MM.1S (cell line): ENCODE measurements around the gene ANKRD65.
"Not testable (repeated sequence)": the region's sequence is repeated elsewhere in the genome, so short reads cannot be mapped to it uniquely, and the experiment has no call there.

Source experiments
- DNase-seq: peaks from one replicate; pipeline ENCODE4 v3.0.0-alpha.2; 2015
- H2AFZ ChIP-seq: fragments of 300-600 bp; sonication (generic); 2 replicates; pipeline ENCODE4 v1.6.0; 2016; ENCODE audit warnings: antibody characterized with exemption, low read length
- H3F3A ChIP-seq: fragments of 300-600 bp; sonication (generic); 2 replicates; pipeline ENCODE4 v1.6.1; 2016; ENCODE audit warnings: mild to moderate bottlenecking, antibody characterized with exemption, low read length, moderate library complexity, mixed read lengths; ENCODE audit not compliant: insufficient read depth
- H3K27ac ChIP-seq: fragments of 300-600 bp; sonication (generic); 2 replicates; pipeline ENCODE4 v1.5.1; 2016; ENCODE audit warnings: mild to moderate bottlenecking, low read length
- H3K27me3 ChIP-seq: fragments of 300-600 bp; sonication (generic); replicated peaks from 2 replicates; pipeline ENCODE4 v1.6.0; 2016; ENCODE audit warnings: low read length; ENCODE audit not compliant: insufficient read depth
- H3K36me3 ChIP-seq: fragments of 300-600 bp; sonication (generic); replicated peaks from 2 replicates; pipeline ENCODE4 v1.6.1; 2016; ENCODE audit warnings: mild to moderate bottlenecking, low read length, mixed read lengths; ENCODE audit not compliant: insufficient read depth
- H3K4me1 ChIP-seq: fragments of 300-600 bp; sonication (generic); 2 replicates; pipeline ENCODE4 v1.6.1; 2016; ENCODE audit warnings: low read length, mixed read lengths
- H3K4me2 ChIP-seq: fragments of 300-600 bp; sonication (generic); 2 replicates; pipeline ENCODE4 v1.6.0; 2016; ENCODE audit warnings: low read depth, low read length
- H3K4me3 ChIP-seq: fragments of 300-600 bp; sonication (generic); 2 replicates; pipeline ENCODE4 v1.5.1; 2016; ENCODE audit warnings: low read length, mixed read lengths
- H3K79me2 ChIP-seq: fragments of 300-600 bp; sonication (generic); 2 replicates; pipeline ENCODE4 v1.6.1; 2016; ENCODE audit warnings: mixed run types, low read length, mixed read lengths
- H3K9ac ChIP-seq: fragments of 300-600 bp; sonication (generic); 2 replicates; pipeline ENCODE4 v1.6.1; 2016; ENCODE audit warnings: low read length, mixed read lengths
- H3K9me2 ChIP-seq: fragments of 300-600 bp; sonication (generic); replicated peaks from 2 replicates; pipeline ENCODE4 v1.6.1; 2016; ENCODE audit warnings: mild to moderate bottlenecking, low read length, mixed read lengths; ENCODE audit not compliant: insufficient read depth
- H3K9me3 ChIP-seq: fragments of 300-600 bp; sonication (generic); replicated peaks from 2 replicates; pipeline ENCODE4 v1.6.1; 2016; ENCODE audit warnings: mild to moderate bottlenecking, low read length, mixed read lengths; ENCODE audit not compliant: insufficient read depth
- H4K20me1 ChIP-seq: fragments of 300-600 bp; sonication (generic); 2 replicates; pipeline ENCODE4 v1.6.1; 2016; ENCODE audit warnings: mild to moderate bottlenecking, low read length, moderate library complexity, mixed read lengths; ENCODE audit not compliant: insufficient read depth
- EZH2 ChIP-seq: fragments of 300-600 bp; sonication (generic); optimal IDR thresholded peaks from 2 replicates; pipeline ENCODE3; 2017; ENCODE audit warnings: low read depth, mild to moderate bottlenecking, antibody characterized with exemption, low read length, mixed read lengths
- EZH2phosphoT487 ChIP-seq: fragments of 300-600 bp; sonication (generic); IDR thresholded peaks from 2 replicates; pipeline ENCODE4 v1.6.1; 2018; ENCODE audit warnings: antibody characterized with exemption, low read length
- TF ChIP-seq, protein P1 (sequence below): fragments of 300-600 bp; sonication (generic); IDR thresholded peaks from 2 replicates; pipeline ENCODE4 v1.5.1; 2016; ENCODE audit warnings: antibody characterized with exemption, low read length, mixed read lengths

ANKRD65 gene

DNA sequence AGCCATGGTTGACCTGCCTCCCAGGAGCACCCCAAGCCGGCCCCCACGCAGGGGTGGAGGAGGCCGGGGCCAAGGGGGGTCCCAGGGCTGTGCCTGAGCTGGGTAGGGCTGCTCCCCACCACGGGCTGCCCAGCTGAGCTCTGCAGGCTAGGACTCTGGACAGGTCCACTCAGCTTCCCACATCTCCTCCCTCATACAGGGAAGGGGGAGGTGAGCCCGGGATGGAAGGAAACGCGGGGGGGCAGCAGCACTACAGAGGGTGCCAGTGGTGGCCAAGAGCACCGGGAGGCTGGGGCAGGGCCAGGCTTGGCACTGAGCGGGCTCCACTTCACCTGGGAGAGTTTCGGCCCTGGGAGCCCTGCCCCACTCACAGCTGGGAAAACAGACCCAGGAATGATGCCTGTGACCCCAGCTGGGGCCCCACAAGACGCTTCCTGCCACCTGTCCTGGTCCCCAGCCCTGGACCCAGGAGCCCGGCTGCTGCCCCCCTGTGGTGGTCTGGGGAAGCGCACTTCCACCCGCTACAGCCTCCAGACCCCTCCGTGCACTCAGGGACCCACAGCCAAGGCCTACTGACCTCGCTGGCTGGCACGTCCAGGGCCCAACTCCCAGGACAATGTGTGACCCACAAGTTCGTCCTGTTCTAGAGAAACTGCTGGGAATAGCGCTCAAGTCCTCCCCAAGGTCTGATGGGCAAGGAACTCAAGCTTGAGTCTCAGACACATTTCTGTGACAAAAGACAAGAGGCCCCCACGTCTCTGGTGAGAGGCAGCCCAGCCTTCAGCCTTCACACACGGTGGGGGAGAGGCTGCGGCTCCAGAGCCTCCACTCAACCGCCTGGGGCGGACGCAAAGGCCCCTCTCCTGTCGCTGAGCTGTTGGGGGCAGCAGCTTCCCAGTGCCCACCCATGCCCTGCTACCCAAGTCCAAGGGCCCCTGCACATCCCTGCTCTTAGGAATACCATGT lies 49.0 kb downstream of the ANKRD65 start:
- peak; percentile 47 for DNase-seq
- Histone ChIP-seq H3K4me2 (peak overlapping the region; percentile 18; the same call in 1 of the 2 replicates), H3K9ac (no peak overlapping the region), H3K36me3 (no peaks in the 10 kb centered on the region), H3K9me3 (no peaks in the 10 kb centered on the region), H3K79me2 (peaks cover 26% of the 10 kb centered on the region), H3K27me3 (no peaks in the 10 kb centered on the region), H3K4me3 (no peak overlapping the region), H3F3A (peaks cover 13% of the 10 kb centered on the region), H4K20me1 (no peaks in the 10 kb centered on the region), H3K4me1 (peaks cover 16% of the 10 kb centered on the region), H3K27ac (no peak overlapping the region), H3K9me2 (no peaks in the 10 kb centered on the region), H2AFZ (no peak overlapping the region)
- TF ChIP-seq EZH2phosphoT487: no peak
- TF ChIP-seq, protein P1, sequence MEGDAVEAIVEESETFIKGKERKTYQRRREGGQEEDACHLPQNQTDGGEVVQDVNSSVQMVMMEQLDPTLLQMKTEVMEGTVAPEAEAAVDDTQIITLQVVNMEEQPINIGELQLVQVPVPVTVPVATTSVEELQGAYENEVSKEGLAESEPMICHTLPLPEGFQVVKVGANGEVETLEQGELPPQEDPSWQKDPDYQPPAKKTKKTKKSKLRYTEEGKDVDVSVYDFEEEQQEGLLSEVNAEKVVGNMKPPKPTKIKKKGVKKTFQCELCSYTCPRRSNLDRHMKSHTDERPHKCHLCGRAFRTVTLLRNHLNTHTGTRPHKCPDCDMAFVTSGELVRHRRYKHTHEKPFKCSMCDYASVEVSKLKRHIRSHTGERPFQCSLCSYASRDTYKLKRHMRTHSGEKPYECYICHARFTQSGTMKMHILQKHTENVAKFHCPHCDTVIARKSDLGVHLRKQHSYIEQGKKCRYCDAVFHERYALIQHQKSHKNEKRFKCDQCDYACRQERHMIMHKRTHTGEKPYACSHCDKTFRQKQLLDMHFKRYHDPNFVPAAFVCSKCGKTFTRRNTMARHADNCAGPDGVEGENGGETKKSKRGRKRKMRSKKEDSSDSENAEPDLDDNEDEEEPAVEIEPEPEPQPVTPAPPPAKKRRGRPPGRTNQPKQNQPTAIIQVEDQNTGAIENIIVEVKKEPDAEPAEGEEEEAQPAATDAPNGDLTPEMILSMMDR: peak; percentile 88

DNA sequence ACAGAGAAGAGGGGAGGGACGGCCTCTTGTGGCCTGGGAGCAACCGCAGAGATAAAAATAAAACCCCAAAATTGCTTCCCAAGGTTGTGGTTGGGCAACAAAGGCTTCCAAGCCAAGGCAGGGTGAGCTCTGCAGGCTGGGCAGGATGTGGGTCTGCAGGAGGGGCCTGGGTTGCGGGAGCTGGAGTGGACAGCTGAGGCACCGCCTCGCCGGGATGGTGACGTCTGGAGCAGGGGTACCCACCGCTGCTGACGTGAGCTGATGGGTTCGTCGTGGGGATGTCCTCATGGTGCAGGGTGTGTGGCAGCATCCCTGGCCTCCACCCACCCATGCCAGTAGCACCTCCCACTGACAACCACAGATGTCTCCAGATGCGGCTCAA lies 49.7 kb downstream of the ANKRD65 start:
- no peak overlapping the region for H3K27ac ChIP-seq
- H3K4me3 ChIP-seq: no peak overlapping the region
- H3K36me3 ChIP-seq: no peaks in the 10 kb centered on the region
- no peak overlapping the region for H3K9ac ChIP-seq
- no peaks in the 10 kb centered on the region for H3K9me3 ChIP-seq
- TF ChIP-seq EZH2phosphoT487 (no peak), EZH2 (no peak)
- TF ChIP-seq, protein P1: no peak
- no peaks in the 10 kb centered on the region for H3K27me3 ChIP-seq
- peaks cover 26% of the 10 kb centered on the region for H3K79me2 ChIP-seq
- DNase-seq: no peak
- H3K4me2 ChIP-seq: no peak overlapping the region
- H3K4me1 ChIP-seq: peaks cover 16% of the 10 kb centered on the region
- no peak overlapping the region for H2AFZ ChIP-seq
- H3K9me2 ChIP-seq: no peaks in the 10 kb centered on the region
- no peaks in the 10 kb centered on the region for H4K20me1 ChIP-seq
- H3F3A ChIP-seq: peaks cover 6% of the 10 kb centered on the region

DNA sequence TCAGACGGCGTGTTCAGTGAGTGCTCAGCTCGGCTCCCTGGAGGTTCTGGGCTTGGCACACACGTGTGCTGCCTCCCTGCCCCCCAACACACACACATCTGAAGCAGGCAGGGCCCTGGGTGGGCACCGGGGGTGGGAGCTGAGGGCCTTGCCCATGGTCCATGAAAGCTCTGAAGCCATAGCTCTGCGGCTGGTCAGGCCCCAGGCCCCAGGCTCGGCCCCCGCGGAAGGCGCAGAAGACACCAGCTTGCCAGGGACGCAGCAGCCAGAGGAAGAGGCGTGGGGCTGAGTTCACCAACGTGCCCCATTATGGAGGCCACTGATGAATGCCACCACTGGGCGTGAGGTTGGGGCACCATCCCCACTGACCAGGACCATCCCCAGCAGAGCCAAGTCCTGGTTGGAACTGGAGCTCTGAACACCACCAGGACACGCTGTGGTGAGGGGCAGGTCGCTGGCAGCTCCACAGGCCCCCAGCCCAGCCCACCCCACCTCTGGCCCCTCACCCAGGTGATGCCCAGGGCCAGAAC lies 50.2 kb downstream of the ANKRD65 start:
- Histone ChIP-seq H3K27me3 (no peaks in the 10 kb centered on the region), H3K36me3 (no peaks in the 10 kb centered on the region), H3K4me1 (peaks cover 12% of the 10 kb centered on the region), H3K4me3 (no peak overlapping the region), H3K4me2 (no peak overlapping the region), H3K9ac (no peak overlapping the region), H3K9me2 (no peaks in the 10 kb centered on the region), H3F3A (peaks cover 3% of the 10 kb centered on the region; the same call in 1 of the 2 replicates), H3K79me2 (peaks cover 26% of the 10 kb centered on the region), H2AFZ (no peak overlapping the region), H3K9me3 (no peaks in the 10 kb centered on the region), H3K27ac (no peak overlapping the region), H4K20me1 (no peaks in the 10 kb centered on the region)
- no peak for DNase-seq
- no peak for TF ChIP-seq EZH2phosphoT487
- TF ChIP-seq, protein P1: no peak
- TF ChIP-seq EZH2: no peak

DNA sequence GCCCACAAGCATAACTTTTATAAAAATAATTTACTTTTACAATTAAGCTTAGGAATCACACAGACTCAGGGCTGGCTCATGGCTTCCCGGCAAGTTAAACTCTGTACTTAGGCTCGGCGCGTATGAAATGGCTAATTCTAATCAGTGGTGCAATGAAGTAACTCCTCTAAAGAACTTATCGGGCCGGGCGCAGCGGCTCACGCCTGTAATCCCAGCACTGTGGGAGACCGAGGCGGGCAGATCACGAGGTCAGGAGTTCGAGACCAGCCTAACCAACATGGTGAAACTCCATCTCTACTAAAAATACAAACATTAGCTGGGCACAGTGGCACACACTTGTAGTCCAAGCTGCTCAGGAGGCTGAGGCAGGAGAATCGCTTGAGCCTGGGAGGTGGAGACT lies 51.0 kb downstream of the ANKRD65 start:
- peaks cover 26% of the 10 kb centered on the region for H3K79me2 ChIP-seq
- not testable (repeated sequence) for H3K9ac ChIP-seq, H3K36me3 ChIP-seq, H3K27me3 ChIP-seq, H3K4me3 ChIP-seq, DNase-seq, H3K4me2 ChIP-seq, H4K20me1 ChIP-seq, H2AFZ ChIP-seq, H3K9me2 ChIP-seq, H3K9me3 ChIP-seq, H3F3A ChIP-seq, H3K27ac ChIP-seq
- H3K4me1 ChIP-seq: peaks cover 12% of the 10 kb centered on the region
